ENCODE results near the gene OR8H2. TPM values are rescaled to one million over a fixed set of nuclear protein-coding genes. Genes with fewer than 3 reads are reported as not detected.

OR8H2 gene
- total RNA-seq, 1 experiment from 2014 or later, result not detected

- H3K14ac ChIP-seq (ENCODE audit: insufficient read depth, low read length), result no peak within 1 kb of the TSS
- H4K91ac ChIP-seq (ENCODE audit: insufficient read length, low read depth, low read length), result no peak within 1 kb of the TSS
- H2BK15ac ChIP-seq (ENCODE audit: low read depth, low read length), result no peak within 1 kb of the TSS
- no peaks in the 10 kb centered on the region for H3K23me2 ChIP-seq (ENCODE audit: insufficient read length, low read depth, low read length, poor library complexity, severe bottlenecking)
- H4K8ac ChIP-seq (replicated peaks; ENCODE audit: insufficient read length, low read depth, low read length), result no peak within 1 kb of the TSS
- H2BK120ac ChIP-seq (ENCODE audit: low read depth, low read length, poor library complexity, severe bottlenecking), result no peak within 1 kb of the TSS
- no peak within 1 kb of the TSS for H3T11ph ChIP-seq (ENCODE audit: low read length)
- H3K18ac ChIP-seq (ENCODE audit: insufficient read length, low read depth, low read length), result no peak within 1 kb of the TSS
- no peaks in the 10 kb centered on the region for H3K36me3 Mint-ChIP-seq (ENCODE audit: insufficient read depth in 1 of 3, low read depth in 3 of 3)
- H4K5ac ChIP-seq (ENCODE audit: insufficient read length, low read depth, low read length), result no peak within 1 kb of the TSS
- H3K79me1 ChIP-seq (ENCODE audit: insufficient read depth, low read depth, low read length, poor library complexity, severe bottlenecking), result no peaks in the 10 kb centered on the region
- no peaks in the 10 kb centered on the region for H3K27me3 Mint-ChIP-seq (ENCODE audit: low read depth)
- no peak within 1 kb of the TSS; a peak in 1 of 7 replicates for H3K27ac Mint-ChIP-seq
- H3K4me1 Mint-ChIP-seq, result no peaks in the 10 kb centered on the region; a peak in 1 of 4 replicates
- H3K9me3 ChIP-seq (ENCODE audit: control insufficient read depth, low read depth, low read length), result no peaks in the 10 kb centered on the region
- no peaks in the 10 kb centered on the region for H3K79me2 ChIP-seq (ENCODE audit: insufficient read depth, low read length)
- H4K20me1 ChIP-seq (ENCODE audit: control insufficient read depth, insufficient read depth, insufficient read length), result no peaks in the 10 kb centered on the region
- H2BK5ac ChIP-seq (ENCODE audit: insufficient read length, low read length), result no peak within 1 kb of the TSS
- H3K4ac ChIP-seq (ENCODE audit: low read depth, low read length), result no peak within 1 kb of the TSS
- TF ChIP-seq CTCF (conservative IDR thresholded peaks at IDR 0.05), result no peak
- no peak within 1 kb of the TSS for H2AK5ac ChIP-seq (ENCODE audit: insufficient read length, low read length)
- H3K4me2 ChIP-seq (ENCODE audit: insufficient read depth, insufficient read length, low read length), result no peak within 1 kb of the TSS
- H3K4me1 ChIP-seq (ENCODE audit: insufficient read depth, low read length), result no peaks in the 10 kb centered on the region
- no peak within 1 kb of the TSS for H2BK12ac ChIP-seq (ENCODE audit: insufficient read length, low read depth, low read length)
- no peak for DNase-seq
- no peak within 1 kb of the TSS for H3K56ac ChIP-seq (ENCODE audit: insufficient read length, low read depth, low read length)
- no peak within 1 kb of the TSS for H3K4me3 Mint-ChIP-seq
- WGBS (ENCODE audit: extremely low coverage, insufficient read length, low lambda C conversion rate), result no CpG with 5 or more reads among the region's 3 CpGs
- no peak within 1 kb of the TSS for H2AFZ ChIP-seq (ENCODE audit: low read length)
- no peak within 1 kb of the TSS for H3K23ac ChIP-seq (ENCODE audit: insufficient read length, low read depth, low read length)
- H3K9ac ChIP-seq (ENCODE audit: extremely low read depth, insufficient read length, low read length), result no peak within 1 kb of the TSS
- H2BK20ac ChIP-seq (ENCODE audit: low read depth, low read length, poor library complexity, severe bottlenecking), result no peak within 1 kb of the TSS
- H3K27me3 ChIP-seq (ENCODE audit: insufficient read depth, low read length), result no peaks in the 10 kb centered on the region
- peaks cover 0 to 2% of the 10 kb centered on the region in 2 experiments; a peak in 1 of 5 replicates for H3K9me3 Mint-ChIP-seq
- no peak within 1 kb of the TSS for H3K27ac ChIP-seq (ENCODE audit: insufficient read length, low read depth, low read length)
Measured at GRCh38 chr11:56093008-56093407, 10.5 kb upstream of the OR8H2 start, which contains the start of gene OR8I2. Gene OR8I2 (plus strand): TSS chr11:56093308. CDS start chr11:56093308, 0 bp downstream.

All from H9 (cell line).